Colon (tissue), 2 donors: ENCODE data around the gene MYZAP.

ENCODE experiments used
- FAIRE-seq: peaks from 2 replicates; lab custom pipeline; 2012; peaks lifted over from hg19 to GRCh38; lab: Jason Lieb, UNC
- donor health status: control.
- donor health status: control.

Gene MYZAP

DNA sequence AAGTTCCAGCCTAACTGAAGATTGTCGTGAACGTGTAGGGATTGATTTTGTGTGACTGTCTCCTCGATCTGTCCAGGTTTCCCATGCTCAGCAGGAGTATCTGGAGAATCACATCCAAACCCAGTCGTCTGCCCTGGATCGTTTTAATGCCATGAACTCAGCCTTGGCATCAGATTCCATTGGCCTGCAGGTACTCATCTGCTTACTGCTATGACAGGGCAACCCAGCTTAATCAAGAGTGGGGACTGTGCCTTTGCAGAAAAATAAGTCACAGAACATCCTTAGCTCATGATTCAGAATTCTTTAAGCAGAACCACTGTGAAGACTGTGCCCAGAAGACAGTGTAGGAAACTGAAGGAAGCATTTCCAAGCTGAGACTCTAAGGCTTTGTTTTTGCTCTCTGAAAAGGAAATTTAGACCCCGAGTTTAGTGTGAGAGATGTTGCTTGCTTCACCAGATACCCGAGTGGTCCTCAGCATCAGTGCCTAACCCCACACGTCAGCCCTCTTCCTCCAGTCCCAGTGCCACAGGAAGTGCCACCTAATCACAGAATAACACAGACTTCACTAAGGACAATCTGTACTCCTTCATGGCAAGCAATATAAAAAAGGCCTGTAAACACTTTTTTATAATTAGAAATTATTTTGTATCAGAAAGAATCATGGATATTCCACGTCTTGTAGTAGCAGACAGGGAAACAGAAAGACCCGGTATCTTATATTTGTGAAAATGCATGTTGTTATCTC, 34.2 kb downstream of the MYZAP start:
- FAIRE-seq = no peak

GRCh38 chr15:57626713-57627440, 35.2 kb downstream of the MYZAP start:
- FAIRE-seq = no peak

- FAIRE-seq = no peak
Observed at GRCh38 chr15:57631386-57632110, 39.8 kb downstream of the MYZAP start.

GRCh38 chr15:57634290-57634689, 42.6 kb downstream of the MYZAP start:
- no peak for FAIRE-seq

GRCh38 chr15:57635300-57635909, 43.7 kb downstream of the MYZAP start:
- FAIRE-seq = no peak

- FAIRE-seq = no peak
Observed at GRCh38 chr15:57637846-57638245, 46.1 kb downstream of the MYZAP start.

GRCh38 chr15:57639306-57639705, 47.6 kb downstream of the MYZAP start:
- FAIRE-seq = no peak

GRCh38 chr15:57640930-57641682, 49.4 kb downstream of the MYZAP start:
- FAIRE-seq = no peak

GRCh38 chr15:57643826-57644225, 52.1 kb downstream of the MYZAP start:
- FAIRE-seq = no peak

DNA sequence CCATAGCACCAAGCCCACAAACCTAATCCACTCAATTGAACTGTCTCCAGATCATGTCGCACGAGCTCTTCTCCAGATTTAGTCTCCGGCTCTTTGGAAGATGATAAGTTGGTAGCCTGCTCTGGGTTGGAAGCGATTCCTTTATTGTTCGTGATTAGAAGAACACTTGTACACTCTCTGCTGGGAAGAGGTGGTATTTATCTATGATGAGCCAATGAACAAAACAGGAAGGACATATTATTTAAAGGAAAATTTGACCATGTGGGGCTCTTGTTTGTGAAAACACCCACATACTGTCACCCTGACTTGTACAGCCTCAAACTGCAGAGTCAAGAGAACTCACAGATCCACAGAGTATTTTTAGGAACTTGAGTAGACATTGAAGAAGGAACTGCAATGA, 54.4 kb downstream of the MYZAP start:
- FAIRE-seq = no peak

GRCh38 chr15:57647071-57647790, 55.5 kb downstream of the MYZAP start:
- FAIRE-seq = no peak

DNA sequence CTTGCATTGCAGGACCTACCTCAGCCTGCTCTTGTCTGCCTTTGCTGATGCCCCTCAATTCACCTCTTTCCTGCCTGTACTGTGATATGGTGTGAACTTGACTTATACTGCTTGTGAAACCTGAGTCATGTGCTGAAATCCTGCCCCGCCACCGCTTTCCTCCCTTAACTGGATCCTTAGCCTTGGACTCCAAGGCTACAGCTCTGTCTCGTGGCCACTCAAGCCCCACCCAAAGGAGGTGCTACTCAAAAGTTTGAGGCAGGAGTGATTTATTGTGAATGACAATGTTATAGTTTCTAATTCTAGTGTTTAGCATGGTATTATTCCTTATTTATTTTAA, 56.1 kb downstream of the MYZAP start:
- no peak for FAIRE-seq

GRCh38 chr15:57649138-57649537, 57.4 kb downstream of the MYZAP start:
- FAIRE-seq = no peak

GRCh38 chr15:57651445-57651844, 59.7 kb downstream of the MYZAP start:
- no peak for FAIRE-seq

DNA sequence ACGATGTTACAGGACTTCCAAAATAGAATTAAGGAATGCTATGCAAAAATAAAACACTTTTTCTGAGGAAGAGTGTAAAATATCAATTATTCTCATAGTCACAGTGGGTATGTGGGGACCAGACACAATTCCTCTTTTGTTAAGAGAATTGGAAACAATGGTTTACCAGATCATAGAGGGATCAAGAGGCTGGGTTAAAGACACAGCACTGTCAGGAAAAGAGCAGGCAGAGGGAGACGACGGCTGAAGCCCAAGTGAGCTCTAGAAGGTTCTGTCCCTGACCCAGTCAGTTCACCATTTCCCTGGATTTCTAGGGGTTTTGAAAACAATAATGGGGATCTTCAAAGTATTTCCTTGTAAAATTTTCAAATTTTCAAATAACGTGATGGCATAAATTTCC, 60.8 kb downstream of the MYZAP start:
- FAIRE-seq = no peak

DNA sequence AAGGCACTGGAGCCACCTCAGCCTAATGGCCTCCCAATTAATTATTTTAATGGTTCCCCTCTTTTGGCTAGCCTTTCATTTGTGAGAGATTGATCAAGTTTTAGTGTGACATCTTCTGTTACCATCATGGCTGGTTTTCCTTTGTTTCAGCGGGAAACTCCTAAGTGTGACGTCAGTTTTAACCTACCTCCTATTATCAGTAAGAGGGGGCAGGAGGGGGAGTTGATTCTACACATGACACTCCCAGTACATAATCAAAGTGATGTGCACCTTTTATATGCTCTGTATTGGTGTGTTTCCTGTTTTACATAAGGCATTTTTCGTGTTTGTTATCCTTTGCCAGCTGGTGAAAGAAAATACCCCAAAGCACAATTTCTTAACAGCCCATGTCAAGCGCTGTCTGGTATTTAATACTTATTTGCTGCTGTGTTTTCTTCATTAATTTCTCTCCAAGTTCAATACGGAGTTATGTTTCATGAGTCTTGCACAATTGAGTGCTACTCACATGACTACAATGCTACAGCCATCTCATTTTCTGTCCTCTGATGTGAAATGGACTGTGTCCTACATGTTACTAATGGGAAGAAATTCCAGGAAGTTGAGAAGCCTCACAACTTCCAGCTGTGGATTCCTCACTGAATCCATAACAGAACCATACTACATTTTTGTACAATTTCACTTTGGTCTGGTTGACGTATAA, 62.6 kb downstream of the MYZAP start:
- FAIRE-seq = no peak

DNA sequence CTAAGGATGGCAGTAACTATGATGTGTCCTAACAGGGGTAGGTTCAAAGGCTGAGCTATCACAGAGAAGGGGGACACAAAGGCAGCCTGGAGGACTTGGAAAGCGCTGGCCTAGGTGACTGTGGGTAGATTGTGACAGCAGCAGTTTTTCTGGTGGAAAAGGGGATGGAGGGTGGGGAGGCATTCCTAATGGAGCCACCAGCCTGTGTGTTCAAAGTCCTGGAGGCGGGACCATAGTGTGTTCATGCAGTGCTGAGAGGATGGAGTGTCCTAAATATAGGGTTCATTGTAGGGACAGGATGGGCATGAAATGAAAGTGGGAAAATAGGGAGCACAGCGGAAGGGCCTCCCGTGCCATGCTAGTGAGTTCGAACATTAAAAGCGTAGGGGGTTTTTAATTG, 63.3 kb downstream of the MYZAP start:
- FAIRE-seq = no peak

GRCh38 chr15:57655809-57656208, 64.1 kb downstream of the MYZAP start:
- FAIRE-seq = no peak

DNA sequence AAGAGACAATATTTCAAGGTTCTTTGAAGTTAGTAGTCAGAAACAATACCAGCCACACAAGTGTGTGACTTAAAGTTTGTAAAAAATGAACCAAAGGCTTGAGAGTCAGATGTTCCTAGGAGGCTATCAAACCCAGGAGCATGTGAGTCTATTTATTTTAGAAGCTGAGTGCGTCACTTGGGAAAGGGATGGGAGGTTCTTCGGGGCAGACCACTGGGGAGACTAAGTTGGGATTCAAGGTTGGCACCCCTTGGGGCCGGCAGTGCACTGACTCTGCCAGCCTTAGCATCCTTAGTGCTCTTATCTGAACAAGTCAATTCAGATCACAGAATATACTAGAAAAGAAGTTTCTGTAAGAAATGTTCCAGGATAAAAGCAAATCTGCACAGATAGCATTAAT, 64.7 kb downstream of the MYZAP start:
- no peak for FAIRE-seq

- no peak for FAIRE-seq
Observed at GRCh38 chr15:57657619-57658018, 65.9 kb downstream of the MYZAP start.
